Hematopoietic multipotent progenitor cell treated with erythropoietin and hydrocortisone succinate and interleukin-3 and kit ligand, for 4 days (in vitro differentiated cells): Measurements from ENCODE around the gene FLYWCH1.

Experiments used
- DNase-seq: peaks from one replicate; pipeline ENCODE4 v3.0.0-alpha.2; 2015

FLYWCH1 gene

GRCh38 chr16:2971134-2971984 lies 59.6 kb downstream of the FLYWCH1 start:
- no peak for DNase-seq

- DNase-seq: no peak
Measured at GRCh38 chr16:2971985-2972784, 60.5 kb downstream of the FLYWCH1 start.

- DNase-seq: no peak
Measured at GRCh38 chr16:2973093-2973492, 61.4 kb downstream of the FLYWCH1 start.

- DNase-seq: no peak
Measured at GRCh38 chr16:2973605-2974318, 62.0 kb downstream of the FLYWCH1 start.

- DNase-seq: no peak
Measured at GRCh38 chr16:2974319-2975056, 62.8 kb downstream of the FLYWCH1 start.

GRCh38 chr16:2975161-2975795 lies 63.5 kb downstream of the FLYWCH1 start:
- no peak for DNase-seq

- no peak for DNase-seq
Measured at GRCh38 chr16:2976201-2976600, 64.5 kb downstream of the FLYWCH1 start.

- DNase-seq: no peak
Measured at GRCh38 chr16:2976673-2977072, 64.9 kb downstream of the FLYWCH1 start.

GRCh38 chr16:2977440-2977839 lies 65.7 kb downstream of the FLYWCH1 start:
- no peak for DNase-seq

DNA sequence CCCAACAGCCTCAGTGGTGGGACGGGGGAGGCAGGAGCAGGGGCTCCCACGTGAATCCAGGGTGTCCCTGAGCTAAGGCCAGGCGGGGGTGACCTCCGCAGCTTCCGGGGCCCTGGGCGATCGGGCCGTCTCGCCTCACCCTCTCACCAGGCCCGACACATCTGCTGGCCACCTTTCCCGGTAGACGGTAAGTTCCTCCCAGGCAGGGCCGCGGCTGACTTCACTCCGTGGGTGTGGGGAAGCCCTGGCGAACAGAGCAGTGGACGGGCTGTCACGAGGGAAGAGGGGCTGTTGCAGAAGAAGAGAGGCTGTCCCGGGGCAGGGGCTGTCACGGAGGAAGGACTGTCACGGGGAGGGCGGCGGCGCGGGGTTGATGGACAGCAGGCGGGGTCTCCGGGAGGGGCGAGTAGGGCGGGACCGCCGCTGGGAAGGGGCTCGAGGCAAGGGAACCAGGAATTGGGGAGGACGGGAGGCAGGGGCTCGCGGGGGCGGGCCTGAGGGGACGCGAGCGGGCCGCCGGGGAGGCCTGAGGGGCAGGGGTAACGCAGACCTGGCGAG lies 68.0 kb downstream of the FLYWCH1 start:
- DNase-seq: peak; percentile 67

GRCh38 chr16:2980227-2981176 lies 68.8 kb downstream of the FLYWCH1 start, which contains the start of gene PKMYT1:
TSS of gene PKMYT1 (minus strand) at chr16:2980446. CDS start at chr16:2979657, 789 bp downstream.
- DNase-seq: peak; percentile 97

DNA sequence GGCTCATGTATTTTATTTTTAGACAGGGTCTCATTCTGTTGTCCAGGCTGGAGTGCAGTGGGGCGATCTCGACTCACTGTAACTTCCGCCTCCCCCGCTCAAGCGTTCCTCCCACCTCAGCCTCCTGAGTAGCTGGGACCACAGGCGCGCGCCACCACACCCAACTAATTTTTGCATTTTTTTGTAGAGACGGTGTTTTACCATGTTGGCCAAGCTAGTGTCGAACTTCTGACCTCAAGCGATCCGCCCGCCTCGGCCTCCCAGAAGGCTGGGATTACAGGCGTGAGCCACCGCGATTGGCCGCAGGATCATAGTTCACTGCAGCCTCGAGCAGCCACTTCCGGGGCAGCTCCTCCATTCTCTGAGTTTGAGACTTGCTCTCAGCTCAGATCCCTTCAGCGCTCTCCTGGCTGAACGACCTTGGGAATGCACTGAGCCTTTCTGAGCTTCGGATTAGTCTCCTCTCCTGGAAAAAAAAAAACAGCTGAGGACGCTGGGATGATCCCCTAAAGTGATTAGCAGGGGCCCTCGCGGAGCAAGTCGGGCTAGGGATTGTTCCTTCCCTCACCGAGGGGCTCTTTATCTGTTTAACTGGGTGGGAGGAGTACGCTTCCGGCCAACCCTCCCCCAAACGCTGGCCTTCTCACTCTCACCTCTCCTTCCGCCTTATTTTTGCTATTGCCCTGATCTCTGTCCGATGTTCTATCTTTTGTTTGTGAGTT lies 69.6 kb downstream of the FLYWCH1 start:
- no peak for DNase-seq

DNA sequence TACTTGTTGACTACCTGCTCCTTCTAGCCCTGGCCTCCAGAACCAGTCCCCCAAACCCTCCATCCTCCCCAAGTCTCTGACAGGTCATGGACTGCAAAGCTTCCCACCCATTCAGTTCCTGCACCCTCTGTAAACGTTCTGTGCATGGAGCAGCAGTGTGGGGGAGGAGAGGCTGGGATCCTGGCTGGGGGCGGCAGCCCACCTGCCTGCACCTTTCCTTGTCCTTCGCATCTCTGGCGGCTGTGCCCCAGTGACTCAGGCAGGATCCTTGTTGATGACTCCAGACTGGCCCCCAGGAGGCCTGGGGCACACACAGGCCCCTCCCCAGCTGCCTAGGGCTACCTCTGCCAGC lies 70.1 kb downstream of the FLYWCH1 start:
- no peak for DNase-seq

DNA sequence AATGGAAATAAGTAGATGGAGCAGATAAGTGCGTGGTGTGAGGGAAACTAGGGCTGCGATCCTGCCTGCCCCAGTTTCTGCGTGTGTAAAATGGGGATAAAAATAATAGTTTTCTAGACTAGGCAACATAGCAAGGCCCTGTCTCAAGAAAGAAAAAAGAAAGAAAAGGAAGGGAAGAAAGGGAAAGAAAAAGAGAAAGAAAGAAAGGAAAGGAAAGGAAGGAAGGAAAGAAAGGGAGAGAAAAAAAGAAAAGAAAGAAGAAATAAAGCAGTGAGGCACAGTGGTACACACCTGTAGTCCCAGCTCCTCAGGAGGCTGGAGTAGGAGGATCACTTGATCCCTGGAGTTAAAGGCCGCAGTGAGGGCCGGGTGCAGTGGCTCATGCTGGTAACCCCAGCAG lies 70.7 kb downstream of the FLYWCH1 start:
- no peak for DNase-seq

DNA sequence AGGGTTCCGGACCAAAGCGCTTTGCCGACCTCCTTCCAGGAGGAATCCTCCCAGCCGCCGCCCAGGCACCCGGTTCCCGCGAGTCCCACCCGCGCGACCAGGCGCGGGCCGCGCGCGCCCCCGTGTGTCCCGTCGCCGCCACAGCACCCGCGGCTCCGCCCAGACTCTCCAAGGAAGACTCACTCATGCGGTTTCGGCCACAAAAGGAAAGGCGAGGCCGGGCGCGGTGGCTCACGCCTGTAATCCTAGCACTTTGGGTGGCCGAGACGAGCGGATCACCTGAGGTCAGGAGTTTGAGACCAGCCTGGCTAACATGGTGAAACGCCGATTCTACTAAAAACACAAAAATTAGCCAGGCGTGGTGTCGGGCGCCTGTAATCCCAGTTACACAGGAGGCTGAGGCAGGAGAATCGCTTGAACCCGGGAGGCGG lies 72.0 kb downstream of the FLYWCH1 start:
- DNase-seq: peak; percentile 88

GRCh38 chr16:2985462-2985861 lies 73.7 kb downstream of the FLYWCH1 start:
- DNase-seq: no peak

DNA sequence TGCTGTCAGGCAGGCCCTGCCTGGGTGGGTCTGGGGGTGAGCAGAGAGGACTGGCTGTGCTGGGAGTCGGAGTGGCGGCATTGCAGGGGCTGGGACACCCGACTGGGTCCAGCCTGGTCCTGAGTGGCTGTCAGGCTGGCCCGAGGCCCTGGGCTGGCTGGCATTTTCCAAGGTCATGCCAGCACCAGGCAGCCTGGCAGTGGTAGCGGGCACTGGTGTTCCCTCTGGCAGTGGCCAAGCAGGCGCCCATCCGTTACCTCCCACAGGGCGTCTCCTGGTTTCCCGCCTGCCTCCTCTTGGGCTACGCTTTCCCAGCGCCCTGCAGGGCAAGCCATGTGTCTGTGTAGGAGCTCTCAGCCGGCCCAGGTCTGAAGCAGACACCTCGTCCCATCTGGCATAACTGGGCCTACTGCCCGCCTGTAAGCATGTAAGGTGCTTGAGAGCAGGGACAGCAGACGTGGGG lies 74.2 kb downstream of the FLYWCH1 start:
- DNase-seq: no peak

GRCh38 chr16:2986623-2987188 lies 75.0 kb downstream of the FLYWCH1 start:
- no peak for DNase-seq

DNA sequence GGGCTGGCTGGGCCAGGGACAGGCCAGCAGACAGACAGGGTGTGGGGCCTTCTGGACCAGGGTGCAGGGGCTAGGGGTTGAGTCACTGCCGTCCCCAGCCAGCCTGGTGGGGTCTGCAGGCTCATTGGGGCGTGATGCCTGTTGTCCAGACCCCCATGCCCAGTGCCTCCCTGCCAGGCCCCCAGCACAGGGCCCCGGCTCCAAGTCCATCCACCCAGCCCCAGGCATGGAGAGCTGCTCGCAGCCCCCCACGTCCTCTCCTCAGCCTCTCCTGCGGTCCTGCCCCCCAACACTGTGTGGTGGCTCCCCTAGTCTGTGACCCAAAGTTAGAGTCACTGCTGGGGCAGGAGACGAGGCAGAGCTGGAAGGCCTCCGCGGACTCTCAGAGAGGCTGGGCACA lies 75.6 kb downstream of the FLYWCH1 start:
- no peak for DNase-seq
